Ectodermal cell (in vitro differentiated cells): ENCODE measurements around the gene NEURL1B.

ENCODE experiments used
- H3K27ac ChIP-seq: 2 replicates; pipeline ENCODE4 v1.7.0; 2013; ENCODE audit warnings: mild to moderate bottlenecking, low read depth, low read length; ENCODE audit not compliant: insufficient read depth, poor library complexity, severe bottlenecking
- H3K27me3 ChIP-seq: 2 replicates; pipeline ENCODE4 v1.7.0; 2013; ENCODE audit warnings: mild to moderate bottlenecking, low read length; ENCODE audit not compliant: insufficient read depth, control insufficient read depth, poor library complexity, severe bottlenecking
- H3K36me3 ChIP-seq: one replicate; pipeline ENCODE4 v1.7.0; 2013; ENCODE audit warnings: low read length; ENCODE audit not compliant: control insufficient read depth, insufficient read depth
- H3K4me1 ChIP-seq: one replicate; pipeline ENCODE4 v1.7.0; 2013; ENCODE audit warnings: low read length; ENCODE audit not compliant: control insufficient read depth, insufficient read depth
- H3K4me3 ChIP-seq: 2 replicates; pipeline ENCODE4 v1.7.0; 2013; ENCODE audit warnings: low read depth, low read length, control low read depth; ENCODE audit not compliant: insufficient read depth
- H3K9me3 ChIP-seq: 2 replicates; pipeline ENCODE4 v1.7.0; 2013; ENCODE audit warnings: mild to moderate bottlenecking, low read length, moderate library complexity; ENCODE audit not compliant: control insufficient read depth
- WGBS, 2 experiments: methylation state at CpG; one replicate each; pipeline ENCODE4 v1.1.7; 2013; ENCODE audit warnings: missing lambda C conversion rate in 2 of 2; 5-methylcytosine and 5-hydroxymethylcytosine counted together

The NEURL1B gene

GRCh38 chr5:172623313-172623980, 17.6 kb upstream of the NEURL1B start:
- no peaks in the 10 kb centered on the region for H3K36me3 ChIP-seq
- no peak overlapping the region for H3K4me3 ChIP-seq
- H3K4me1 ChIP-seq, result peaks cover 16% of the 10 kb centered on the region
- no peak overlapping the region for H3K27ac ChIP-seq
- H3K27me3 ChIP-seq, result no peaks in the 10 kb centered on the region
- no peaks in the 10 kb centered on the region for H3K9me3 ChIP-seq
- WGBS, 2 experiments, result 94 to 95% methylated on average over 9 of the region's 9 CpGs

GRCh38 chr5:172624083-172624995, 16.7 kb upstream of the NEURL1B start:
- WGBS, 2 experiments, result 83 to 84% methylated on average over 17 of the region's 17 CpGs
- H3K4me1 ChIP-seq, result peaks cover 16% of the 10 kb centered on the region
- no peak overlapping the region for H3K27ac ChIP-seq
- H3K9me3 ChIP-seq, result no peaks in the 10 kb centered on the region
- no peaks in the 10 kb centered on the region for H3K36me3 ChIP-seq
- H3K27me3 ChIP-seq, result no peaks in the 10 kb centered on the region
- no peak overlapping the region for H3K4me3 ChIP-seq

- Histone ChIP-seq H3K4me3 (no peak overlapping the region), H3K27ac (no peak overlapping the region), H3K9me3 (no peaks in the 10 kb centered on the region), H3K36me3 (no peaks in the 10 kb centered on the region), H3K27me3 (no peaks in the 10 kb centered on the region), H3K4me1 (peaks cover 16% of the 10 kb centered on the region)
- 74 to 91% methylated on average over 8 to 10 of the region's 10 CpGs for WGBS, 2 experiments
Observed at GRCh38 chr5:172624996-172625964, 15.8 kb upstream of the NEURL1B start.

- H3K4me1 ChIP-seq, result peaks cover 9% of the 10 kb centered on the region
- H3K36me3 ChIP-seq, result no peaks in the 10 kb centered on the region
- H3K4me3 ChIP-seq, result no peak overlapping the region
- no peaks in the 10 kb centered on the region for H3K9me3 ChIP-seq
- WGBS, 2 experiments, result 63 to 71% methylated on average over 8 of the region's 8 CpGs
- H3K27ac ChIP-seq, result no peak overlapping the region
- no peaks in the 10 kb centered on the region for H3K27me3 ChIP-seq
Observed at GRCh38 chr5:172626031-172626581, 15.0 kb upstream of the NEURL1B start.

- H3K27ac ChIP-seq, result no peak overlapping the region
- H3K4me1 ChIP-seq, result peaks cover 6% of the 10 kb centered on the region
- H3K4me3 ChIP-seq, result no peak overlapping the region
- no peaks in the 10 kb centered on the region for H3K36me3 ChIP-seq
- WGBS, 2 experiments, result 88 to 94% methylated on average over 5 of the region's 5 CpGs
- H3K27me3 ChIP-seq, result no peaks in the 10 kb centered on the region
- no peaks in the 10 kb centered on the region for H3K9me3 ChIP-seq
Observed at GRCh38 chr5:172630082-172630481, 11.0 kb upstream of the NEURL1B start.

GRCh38 chr5:172630482-172630881, 10.6 kb upstream of the NEURL1B start:
- WGBS, 2 experiments, result 90 to 94% methylated on average over 6 of the region's 6 CpGs
- H3K36me3 ChIP-seq, result no peaks in the 10 kb centered on the region
- no peak overlapping the region for H3K27ac ChIP-seq
- H3K4me3 ChIP-seq, result no peak overlapping the region
- H3K27me3 ChIP-seq, result no peaks in the 10 kb centered on the region
- H3K4me1 ChIP-seq, result peaks cover 6% of the 10 kb centered on the region
- H3K9me3 ChIP-seq, result no peaks in the 10 kb centered on the region

- H3K36me3 ChIP-seq, result no peaks in the 10 kb centered on the region
- H3K4me1 ChIP-seq, result peaks cover 3% of the 10 kb centered on the region
- no peaks in the 10 kb centered on the region for H3K27me3 ChIP-seq
- WGBS, 2 experiments, result 69 to 70% methylated on average over 6 of the region's 6 CpGs
- no peaks in the 10 kb centered on the region for H3K9me3 ChIP-seq
- H3K4me3 ChIP-seq, result no peak overlapping the region
- no peak overlapping the region for H3K27ac ChIP-seq
Observed at GRCh38 chr5:172630986-172631385, 10.1 kb upstream of the NEURL1B start.

GRCh38 chr5:172632346-172633092, 8.5 kb upstream of the NEURL1B start:
- Histone ChIP-seq H3K4me3 (no peak overlapping the region), H3K27ac (no peak overlapping the region), H3K9me3 (no peaks in the 10 kb centered on the region), H3K4me1 (no peaks in the 10 kb centered on the region), H3K27me3 (no peaks in the 10 kb centered on the region), H3K36me3 (no peaks in the 10 kb centered on the region)
- 92% methylated on average over 6 of the region's 6 CpGs for WGBS, 2 experiments

GRCh38 chr5:172633403-172633970, 7.6 kb upstream of the NEURL1B start:
- Histone ChIP-seq H3K4me3 (no peak overlapping the region), H3K9me3 (no peaks in the 10 kb centered on the region), H3K27ac (no peak overlapping the region), H3K36me3 (no peaks in the 10 kb centered on the region), H3K4me1 (no peaks in the 10 kb centered on the region), H3K27me3 (no peaks in the 10 kb centered on the region)
- WGBS, 2 experiments, result 92 to 94% methylated on average over 3 of the region's 3 CpGs
